ENCODE results near the gene RGL1.
A peak's percentile ranks its signal among the peaks of the same experiment; 100 is the strongest.

RGL1 gene

DNA sequence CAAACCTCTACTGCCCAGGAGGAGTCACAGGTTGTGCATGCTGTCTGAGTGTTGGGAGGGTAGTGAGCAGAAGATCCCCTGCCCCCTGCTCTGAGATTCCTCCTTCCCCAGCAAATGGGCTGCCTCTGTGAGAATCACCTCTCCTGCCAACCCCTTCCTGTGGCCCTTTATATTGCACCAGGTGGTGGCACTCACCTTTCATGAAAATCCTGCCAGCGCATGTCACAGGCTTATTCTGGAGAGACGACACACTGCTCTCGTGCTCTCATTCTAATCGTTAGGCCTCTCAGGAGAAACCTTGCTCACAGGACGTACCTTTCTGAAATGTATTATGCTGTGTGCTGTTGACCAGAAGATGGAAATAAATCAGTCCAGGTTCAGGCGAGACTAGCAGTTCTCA lies 113.7 kb downstream of the RGL1 start:
- DNase-seq (ENCODE audit: low read depth) = no peak

DNA sequence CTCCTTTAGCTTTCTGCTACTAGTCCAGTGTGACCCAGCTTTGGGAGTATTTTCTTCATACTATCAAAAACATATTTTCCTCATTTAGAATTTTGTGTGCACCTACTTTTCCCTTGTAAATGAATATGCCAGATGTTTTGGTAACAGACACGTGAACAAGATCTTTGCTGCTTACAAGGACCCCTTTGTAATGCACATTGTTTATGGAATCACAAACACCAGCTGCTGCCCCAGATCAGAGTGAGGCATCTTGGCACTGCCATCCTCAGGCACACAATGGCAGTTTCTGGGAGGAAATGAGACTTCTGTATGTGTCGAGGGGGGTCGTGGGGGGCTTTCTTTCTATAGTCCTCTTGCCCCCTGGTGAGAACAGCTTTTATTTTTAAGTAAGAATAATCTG lies 115.7 kb downstream of the RGL1 start:
- no peak for DNase-seq (ENCODE audit: low read depth)

DNA sequence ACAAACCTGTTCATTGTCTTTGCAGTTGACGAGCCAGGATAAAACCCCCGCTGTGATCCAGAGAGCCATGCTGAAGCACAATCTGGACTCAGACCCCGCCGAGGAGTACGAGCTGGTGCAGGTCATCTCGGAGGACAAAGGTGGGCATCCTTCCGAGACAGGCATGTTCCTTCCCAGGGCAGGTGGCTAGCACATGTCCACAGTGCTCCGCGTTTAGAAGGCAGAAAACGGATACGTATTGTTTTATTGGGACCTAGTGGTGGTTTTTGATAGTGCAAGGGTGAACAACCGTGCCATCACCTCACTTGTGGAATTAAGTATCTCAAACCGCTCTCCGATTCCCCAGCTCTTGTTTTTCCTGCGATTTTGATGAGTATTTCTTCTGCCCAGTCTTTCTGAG lies 117.3 kb downstream of the RGL1 start:
- DNase-seq (ENCODE audit: low read depth) = no peak

DNA sequence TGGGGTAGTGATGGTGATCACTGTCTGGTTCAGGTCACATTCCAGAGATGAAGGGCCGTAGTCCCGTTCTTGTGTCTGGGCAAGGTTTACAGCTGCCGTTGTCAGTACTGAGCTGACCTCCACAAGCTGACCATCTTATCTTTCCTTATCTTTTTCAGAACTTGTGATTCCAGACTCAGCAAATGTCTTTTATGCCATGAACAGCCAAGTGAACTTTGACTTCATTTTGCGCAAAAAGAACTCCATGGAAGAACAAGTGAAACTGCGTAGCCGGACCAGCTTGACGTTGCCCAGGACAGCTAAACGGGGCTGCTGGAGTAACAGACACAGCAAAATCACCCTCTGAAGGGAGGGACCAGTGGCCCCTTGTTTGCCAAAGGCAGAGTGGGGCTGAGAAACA lies 121.0 kb downstream of the RGL1 start:
- no peak for DNase-seq (ENCODE audit: low read depth)

DNA sequence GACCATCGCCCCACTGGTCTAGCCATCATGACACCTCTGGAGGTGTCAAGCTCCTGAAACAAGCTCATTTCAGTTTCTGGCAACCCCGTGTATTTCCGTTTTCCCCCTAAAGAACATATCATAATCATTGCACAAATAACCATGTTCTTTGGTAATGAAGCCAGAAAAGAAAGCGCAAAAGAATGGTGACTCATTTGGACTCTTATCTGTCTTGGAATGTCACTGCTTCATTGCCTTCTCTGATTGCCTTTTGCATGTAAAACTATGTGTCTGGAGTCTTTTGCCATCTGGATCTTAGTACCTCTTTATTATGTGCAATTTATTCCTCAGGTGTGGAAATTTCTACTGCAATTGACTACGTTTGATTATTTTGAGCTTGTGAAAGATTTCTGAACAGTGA lies 122.1 kb downstream of the RGL1 start:
- no peak for DNase-seq (ENCODE audit: low read depth)

DNA sequence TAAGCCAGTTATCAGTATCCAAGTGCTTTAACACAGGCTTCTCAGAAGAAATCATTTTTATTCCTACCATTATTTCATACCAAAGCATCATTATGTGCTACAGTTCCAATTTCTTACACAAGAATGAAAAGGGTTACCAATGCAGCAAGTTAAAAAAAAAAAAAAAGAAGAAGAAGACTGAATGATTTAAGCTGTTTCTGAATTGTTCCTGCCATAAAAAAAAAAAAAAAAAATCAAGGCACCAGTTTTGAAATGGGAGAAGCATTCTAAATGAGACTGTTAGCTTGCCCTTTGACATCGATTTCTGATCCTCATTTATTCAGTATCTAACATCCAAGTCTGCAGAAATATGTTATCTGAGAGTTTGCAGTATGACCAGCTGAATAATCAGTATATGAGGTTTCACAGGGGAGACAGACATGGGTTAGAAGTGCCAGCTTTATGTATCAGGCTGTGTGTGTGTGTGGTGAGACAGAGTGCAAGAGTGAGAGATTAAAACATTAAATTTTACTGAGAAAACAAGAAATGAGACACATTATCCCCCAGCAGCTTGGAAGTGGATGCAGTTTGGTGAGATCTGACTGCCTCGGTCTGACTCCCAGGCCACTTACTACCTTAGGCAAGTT lies 126.8 kb downstream of the RGL1 start:
- no peak for DNase-seq (ENCODE audit: low read depth)

DNA sequence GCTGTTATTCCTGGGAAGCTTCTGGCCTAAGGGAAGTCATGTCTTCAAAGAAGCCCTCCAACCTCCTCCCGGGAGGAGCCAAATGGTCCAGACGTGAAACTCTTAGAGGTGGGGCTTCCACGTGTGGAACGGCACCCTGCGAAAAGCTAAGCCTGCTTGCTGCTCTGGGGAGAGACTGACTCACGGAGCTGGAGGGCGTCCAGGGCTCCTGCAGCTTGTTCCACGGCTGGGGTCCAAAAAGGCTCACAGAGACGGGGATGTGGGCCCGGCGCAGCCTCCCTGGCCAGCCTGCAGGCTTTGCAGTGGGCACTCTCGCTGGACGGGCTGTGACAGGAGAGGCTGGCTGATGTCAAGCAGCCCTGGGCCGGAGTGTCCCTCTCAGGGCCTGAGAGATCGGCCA lies 127.5 kb downstream of the RGL1 start:
- peak; percentile 44 for DNase-seq (ENCODE audit: low read depth)

DNA sequence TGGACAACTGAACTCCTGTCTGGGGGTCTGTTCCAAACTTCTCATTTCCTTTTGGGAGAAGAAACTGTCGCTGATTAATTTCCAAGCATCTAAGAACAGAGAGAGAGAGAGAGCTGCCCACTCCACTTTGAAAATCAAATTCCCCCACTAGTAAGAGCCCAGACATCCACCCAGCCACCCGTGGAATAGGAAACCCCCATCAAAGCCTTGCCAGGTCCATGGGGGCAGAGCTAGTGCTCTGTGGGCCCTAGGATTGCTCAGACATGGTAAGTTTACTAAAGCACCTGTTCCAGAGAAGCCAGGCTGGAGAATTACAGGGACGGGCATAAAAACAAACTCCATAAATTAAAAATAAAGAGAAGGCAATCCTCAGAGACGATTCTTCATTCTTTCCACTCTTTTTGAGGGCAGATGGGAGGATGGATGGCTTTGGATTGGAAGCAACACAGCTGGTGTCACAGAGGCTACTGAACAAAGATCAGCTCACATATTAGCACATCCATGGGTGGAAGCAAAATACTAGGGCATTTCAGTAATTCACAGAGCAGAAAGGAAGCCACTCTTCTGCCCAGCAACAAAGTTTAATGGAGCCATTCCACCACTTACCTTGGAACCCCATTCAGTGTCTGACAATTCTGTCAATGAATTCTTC lies 128.7 kb downstream of the RGL1 start:
- no peak for DNase-seq (ENCODE audit: low read depth)

DNA sequence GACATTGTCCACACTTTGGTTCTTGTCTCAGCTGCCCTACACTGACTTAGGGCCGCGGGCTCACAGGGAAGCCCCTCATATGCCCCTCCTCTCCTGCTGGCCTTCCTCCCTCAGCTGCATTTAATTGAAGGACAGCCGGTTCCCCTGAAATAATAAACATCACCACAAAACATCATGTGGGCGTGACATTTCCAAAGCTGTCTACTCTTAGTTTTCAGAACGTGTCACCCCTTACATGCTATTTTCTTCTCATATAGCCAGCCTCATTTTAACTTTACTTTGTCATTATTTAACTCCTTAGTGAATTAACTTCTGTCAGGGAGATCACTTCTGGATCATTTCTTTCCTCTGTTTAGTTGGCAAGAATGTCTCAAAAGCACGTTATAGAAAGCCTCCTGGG lies 129.4 kb downstream of the RGL1 start:
- no peak for DNase-seq (ENCODE audit: low read depth)

DNA sequence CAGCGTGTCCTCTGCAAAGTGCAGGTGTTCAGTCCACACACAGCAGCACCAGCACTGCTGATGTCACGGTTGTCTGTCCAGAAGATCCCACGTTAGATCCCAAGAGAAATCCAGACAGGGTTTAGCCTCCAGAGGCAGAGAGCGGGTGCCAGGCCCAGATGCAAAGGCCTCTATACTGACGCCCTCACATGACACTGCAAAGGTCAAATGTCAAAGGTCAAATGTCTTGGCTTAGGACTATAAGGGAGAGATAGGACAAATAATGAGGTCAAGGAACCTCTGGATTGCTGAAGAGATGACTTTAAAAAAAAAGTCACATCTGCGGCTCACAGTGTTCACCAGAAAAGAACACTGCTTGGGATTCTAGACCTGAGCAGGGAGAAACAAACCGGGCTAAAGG lies 131.1 kb downstream of the RGL1 start:
- no peak for DNase-seq (ENCODE audit: low read depth)

DNA sequence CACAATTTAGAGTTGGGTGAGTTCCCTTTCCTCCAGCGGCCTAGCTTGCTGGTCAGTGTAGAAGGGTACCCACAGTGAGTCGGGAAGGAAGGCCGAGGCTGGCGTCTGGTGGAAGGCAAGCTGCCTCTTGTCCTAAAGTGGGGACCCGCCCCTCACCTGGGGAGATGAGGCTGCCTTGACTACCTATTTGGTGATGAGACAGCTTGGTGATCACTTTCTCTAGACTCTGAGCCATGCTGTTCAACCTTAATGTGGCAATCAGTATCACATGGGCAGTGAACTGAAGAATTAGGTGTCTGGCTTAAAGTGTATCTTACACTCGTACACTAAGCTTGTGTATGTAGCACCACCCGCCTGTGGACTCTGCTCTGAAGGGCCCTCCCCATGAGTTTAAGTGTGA lies 131.9 kb downstream of the RGL1 start:
- no peak for DNase-seq (ENCODE audit: low read depth)

DNA sequence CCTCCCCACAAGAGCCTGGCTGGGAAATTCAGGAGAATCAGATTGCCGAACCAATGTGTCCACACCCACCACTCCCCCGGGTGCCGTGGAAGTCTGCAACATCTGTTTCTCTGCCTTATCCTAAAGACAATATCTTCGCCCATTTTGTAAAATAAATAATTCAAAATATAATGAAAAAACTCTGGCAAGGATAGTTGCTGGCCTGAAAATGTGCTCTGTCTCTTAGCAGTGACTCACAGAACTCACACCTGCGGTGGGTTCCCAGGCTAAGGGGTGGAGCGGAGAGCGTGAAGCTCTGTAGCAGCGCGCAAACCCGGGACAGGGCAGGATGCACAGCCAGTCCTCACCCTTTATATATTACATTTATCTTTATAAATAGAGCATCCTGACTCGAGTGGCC lies 132.7 kb downstream of the RGL1 start:
- DNase-seq (ENCODE audit: low read depth) = no peak

DNA sequence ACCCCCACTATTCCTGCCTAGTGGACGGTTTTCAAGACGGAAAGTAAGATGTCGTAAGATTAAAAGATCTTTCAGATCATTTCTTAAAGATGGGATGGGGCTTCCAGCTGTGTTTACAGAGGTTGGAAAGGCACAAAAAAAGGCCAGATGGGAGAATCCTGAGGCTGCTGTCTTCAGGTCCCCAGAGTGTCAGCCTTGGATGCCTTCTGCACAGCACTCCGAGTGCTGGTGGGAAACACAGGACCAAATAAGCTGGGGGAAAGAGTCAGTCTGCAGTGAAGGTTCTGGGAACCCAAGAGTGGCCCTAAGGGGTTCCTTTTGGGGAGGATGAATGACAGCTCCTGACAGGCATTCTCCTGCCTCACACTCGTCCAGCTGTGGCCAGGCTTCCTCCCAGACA lies 136.1 kb downstream of the RGL1 start:
- no peak for DNase-seq (ENCODE audit: low read depth)

DNA sequence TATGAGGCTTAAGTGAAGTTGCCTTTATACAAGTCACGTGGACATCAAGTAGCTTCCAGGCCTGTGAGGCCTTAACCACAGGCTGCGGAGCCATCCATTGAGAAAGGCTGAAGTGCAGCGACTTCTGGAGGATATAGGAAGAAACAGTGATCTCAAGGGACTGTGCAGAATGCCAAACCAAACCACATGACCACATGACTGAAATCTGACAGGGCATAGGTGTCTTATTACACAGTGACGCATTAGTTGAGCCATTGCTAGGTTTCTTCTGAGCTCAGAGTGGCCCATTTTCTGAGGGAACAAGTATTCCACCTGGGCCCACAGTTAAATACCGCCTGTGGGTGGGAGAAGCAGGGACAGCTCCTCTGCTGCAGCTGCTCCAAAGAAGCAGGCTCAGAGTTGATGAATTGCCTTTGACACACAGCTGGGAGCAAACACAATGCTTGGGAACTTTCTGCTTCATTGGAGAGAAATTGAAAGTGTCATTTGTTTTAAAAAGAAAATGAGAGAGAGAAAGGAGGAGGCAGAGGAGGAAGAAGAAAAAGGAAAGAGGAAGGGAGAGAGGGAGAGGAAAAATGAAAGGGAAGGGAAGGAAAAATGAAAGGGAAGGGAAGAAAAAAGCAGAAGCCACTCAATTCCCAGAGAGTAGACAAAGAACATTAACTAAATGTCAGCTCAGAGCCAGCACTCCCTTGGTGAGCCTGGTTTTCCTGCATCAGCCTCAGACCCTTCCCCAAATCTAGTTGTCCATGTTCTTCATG lies 138.2 kb downstream of the RGL1 start:
- DNase-seq (ENCODE audit: low read depth) = no peak

DNA sequence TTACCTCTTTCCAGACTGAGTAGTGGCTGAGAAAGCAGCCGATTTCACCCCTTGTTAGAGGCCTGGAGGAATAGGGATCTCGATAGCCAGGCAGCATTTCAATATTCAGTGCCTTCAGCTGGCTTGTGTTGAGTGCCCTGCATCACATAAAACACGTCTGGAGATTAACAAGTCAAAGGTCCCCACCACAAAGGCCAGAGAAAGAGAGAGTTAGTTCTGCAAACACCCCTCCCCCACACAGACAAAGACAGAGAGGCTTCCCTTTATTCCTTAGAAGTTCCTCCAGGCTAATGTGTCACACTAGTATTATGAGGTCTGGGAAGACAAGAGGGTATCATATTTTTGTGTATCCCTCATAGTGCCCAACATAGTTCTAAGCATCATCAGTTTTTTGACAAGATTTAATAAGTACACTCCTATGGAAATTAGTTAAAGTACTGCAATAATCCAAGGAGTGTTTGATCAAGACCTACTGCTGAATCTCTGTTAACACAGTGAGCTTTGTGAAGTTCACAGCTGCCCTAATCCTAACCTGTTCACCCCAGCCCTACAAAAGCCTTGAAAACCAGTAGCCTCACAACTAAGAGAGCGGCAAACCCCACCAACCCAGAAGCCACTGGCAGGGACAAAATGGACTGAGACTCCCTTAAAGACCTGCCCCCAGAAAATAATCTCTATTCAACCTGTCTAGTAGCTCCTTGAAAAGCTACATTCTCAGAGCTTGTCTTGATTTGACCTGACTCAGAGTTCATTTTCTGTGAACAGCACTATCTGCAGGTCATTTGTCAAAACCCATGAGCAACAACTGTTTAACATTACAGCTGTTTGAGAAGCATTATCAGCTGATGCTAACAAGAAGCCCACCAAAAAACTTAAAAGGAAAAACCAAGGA lies 140.8 kb downstream of the RGL1 start:
- no peak for DNase-seq (ENCODE audit: low read depth)

DNA sequence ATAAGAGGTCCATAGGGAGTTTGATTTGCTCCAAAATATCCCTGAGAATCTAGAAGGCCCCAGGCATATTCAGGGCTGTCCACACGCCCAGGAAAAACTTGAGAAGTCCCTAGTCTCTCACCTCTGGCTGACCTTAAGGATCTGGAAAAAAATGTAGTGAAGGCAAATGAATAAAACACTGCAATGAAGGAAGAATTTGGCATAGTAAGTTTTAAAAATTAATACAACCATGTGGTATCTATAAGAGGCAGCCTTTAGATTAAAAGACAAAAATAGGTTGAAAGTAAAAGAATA lies 141.3 kb downstream of the RGL1 start:
- DNase-seq (ENCODE audit: low read depth) = no peak

DNA sequence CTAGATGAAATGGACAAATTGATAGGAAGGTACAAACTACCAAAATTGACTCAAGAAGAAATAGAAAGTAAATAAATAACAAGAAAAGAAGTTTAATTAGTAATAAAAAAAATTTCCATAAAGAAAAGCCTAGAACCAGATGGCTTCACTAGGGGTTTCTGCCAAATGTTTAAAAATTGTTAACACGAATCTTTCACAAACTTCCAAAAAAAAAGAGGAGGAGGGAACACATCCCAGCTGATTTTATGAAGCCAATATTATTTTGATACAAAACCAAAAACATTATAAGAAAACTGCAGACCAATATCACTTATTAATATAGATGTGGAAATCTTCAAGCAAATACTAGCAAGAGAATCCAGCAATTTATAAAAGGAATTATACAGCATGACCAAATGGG lies 143.1 kb downstream of the RGL1 start:
- DNase-seq (ENCODE audit: low read depth) = no peak

DNA sequence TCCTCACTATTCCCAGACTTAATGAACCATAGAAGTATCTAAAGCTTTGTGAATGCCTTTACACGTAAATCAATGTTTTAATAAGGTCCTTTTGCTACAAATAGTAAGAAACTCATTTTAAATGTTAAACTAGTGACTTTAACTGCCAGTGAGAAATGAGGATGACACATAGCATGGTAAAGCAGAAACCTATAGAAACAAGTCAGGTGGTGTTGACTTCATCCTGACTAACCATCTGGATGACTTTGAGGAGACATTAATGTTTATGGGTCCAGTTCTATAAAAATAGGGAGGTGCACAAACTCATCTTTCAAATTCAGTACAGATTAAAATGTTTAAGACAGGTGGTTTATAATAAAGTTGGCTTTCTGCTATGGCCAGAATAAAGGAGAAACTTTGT lies 147.2 kb downstream of the RGL1 start:
- no peak for DNase-seq (ENCODE audit: low read depth)

DNA sequence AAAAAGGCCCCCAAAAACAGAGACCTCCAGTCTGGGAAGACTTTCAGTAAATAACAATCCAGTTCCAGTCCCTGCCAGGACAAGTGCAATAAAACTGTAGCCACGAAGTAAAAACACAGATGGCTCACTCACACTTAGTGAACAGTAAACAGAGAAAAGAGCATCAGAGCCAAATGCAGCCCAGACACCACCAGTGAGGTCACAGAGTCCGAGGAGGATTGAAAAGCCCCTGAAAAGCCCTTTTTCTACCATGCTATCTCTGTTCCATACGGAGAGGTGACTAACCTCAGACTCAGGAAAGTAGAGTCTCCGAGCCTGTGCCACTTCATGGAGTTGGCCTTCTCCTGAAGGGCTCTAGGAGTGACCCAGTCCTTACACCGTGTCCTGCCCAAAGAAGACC lies 148.1 kb downstream of the RGL1 start:
- peak; percentile 17 for DNase-seq (ENCODE audit: low read depth)

DNA sequence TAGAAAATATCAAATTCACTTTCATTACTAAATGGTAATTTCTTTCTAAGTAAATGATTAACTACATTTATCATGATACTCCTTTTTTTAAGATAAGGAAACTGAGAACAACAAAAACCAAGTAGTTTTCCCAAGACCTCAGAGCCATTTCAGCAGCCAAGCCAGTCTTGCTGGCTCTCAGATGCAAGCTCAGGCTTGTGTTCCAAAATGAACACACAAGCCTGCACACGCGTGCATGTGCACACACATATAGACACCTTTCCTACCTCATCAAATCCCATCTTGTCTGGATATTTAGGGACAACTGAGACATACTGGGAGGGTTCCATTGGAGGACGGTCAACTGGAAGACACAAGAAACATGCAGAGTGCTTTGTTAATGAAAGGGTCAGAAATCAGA lies 149.6 kb downstream of the RGL1 start:
- DNase-seq (ENCODE audit: low read depth) = no peak

DNA sequence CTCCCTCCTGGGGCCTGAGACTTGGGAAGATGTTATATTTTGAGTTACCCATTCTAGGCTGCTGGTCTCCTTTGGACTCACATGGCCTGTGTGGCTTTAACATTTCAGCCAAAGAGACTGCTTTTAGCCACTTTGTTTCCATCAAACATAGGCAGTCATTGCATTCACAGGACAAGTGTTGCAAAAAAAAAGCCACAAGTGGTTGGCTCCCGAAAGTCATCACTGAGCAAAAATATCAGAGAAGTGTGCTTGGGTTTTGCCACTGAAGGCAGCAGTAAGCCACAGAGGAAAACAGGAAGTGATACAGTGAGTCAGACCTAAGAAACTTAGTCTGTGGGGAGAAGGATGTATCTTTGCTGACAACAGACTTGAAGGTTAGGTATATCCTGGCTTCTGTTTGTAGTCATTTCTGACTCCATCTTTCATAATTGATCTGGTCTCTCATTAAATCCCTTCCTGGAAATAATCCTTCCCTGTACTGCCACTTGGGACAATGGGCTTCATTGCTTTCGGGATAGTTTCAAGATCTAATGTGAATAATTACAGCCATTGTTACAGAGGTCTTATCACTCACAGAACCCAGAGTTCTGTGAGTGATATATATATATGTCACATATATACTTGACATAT lies 151.8 kb downstream of the RGL1 start:
- peak; percentile 76 for DNase-seq (ENCODE audit: low read depth)

DNA sequence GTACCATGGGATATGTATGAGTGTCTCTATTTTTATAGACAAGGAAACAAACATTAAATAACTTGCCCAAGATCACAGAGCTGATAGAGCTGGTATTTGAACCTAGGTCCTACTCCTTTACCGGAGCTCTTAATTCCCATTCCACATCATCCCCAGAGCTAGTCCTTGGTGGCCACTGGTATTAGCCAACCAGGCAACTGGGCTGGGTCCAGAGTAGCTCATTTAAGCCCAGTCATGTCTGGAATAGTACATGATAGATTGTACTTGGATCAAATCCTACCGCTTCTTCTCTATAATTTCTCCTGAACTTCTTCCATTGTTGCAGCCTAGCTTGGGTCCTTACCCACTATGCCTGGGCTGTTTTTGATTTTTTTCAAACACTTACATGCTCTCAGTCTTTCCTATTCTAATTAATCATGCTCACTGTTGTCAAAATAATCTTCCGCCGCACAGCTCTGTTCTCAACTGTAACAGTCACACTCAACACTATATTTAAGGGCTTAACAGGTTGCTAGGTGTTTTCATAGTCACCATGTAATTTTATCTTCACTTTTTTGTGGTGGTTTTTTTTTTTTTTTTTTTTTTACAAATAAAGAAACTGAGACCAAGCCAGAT lies 152.4 kb downstream of the RGL1 start:
- no peak for DNase-seq (ENCODE audit: low read depth)
